ENCODE measurements around the gene LAT.
"Not testable (repeated sequence)": the region's sequence is repeated elsewhere in the genome, so short reads cannot be mapped to it uniquely, and the experiment has no call there.

DNA sequence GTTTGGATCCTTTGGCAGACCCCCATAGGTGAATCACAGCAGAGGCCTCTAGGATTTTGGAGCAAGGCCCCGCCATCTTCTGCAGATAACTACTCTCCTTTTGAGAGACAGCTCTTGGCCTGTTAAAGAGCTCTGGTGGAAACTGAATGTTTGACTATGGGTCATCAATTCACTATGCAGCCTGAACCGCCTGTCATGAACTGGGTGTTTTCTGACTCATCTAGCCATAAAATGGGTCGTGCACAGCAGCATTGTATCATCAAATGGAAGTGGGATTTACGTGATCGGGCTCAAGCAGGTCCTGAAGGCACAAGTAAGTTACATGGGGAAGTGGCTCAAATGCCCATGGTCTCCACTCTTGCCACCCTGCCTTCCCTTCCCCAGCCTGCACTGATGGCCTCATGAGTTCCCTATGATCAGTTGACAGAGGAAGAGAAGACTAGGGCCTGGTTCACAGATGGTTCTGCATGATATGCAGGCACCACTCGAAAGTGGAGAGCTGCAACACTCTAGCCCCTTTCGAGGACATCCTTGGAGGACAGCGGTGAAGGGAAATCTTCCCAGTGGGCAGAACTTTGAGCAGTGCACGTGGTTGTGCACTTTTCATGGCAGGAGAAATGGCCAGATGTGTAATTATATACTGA, 19.8 kb downstream of the LAT start:
- TF ChIP-seq, protein P1, sequence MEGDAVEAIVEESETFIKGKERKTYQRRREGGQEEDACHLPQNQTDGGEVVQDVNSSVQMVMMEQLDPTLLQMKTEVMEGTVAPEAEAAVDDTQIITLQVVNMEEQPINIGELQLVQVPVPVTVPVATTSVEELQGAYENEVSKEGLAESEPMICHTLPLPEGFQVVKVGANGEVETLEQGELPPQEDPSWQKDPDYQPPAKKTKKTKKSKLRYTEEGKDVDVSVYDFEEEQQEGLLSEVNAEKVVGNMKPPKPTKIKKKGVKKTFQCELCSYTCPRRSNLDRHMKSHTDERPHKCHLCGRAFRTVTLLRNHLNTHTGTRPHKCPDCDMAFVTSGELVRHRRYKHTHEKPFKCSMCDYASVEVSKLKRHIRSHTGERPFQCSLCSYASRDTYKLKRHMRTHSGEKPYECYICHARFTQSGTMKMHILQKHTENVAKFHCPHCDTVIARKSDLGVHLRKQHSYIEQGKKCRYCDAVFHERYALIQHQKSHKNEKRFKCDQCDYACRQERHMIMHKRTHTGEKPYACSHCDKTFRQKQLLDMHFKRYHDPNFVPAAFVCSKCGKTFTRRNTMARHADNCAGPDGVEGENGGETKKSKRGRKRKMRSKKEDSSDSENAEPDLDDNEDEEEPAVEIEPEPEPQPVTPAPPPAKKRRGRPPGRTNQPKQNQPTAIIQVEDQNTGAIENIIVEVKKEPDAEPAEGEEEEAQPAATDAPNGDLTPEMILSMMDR (IDR thresholded peaks at IDR 0.05), result not testable (repeated sequence)
- TF ChIP-seq POLR2AphosphoS5 (IDR thresholded peaks at IDR 0.05), result not testable (repeated sequence)

Data from stomach (tissue), 4 donors.